Measurements from ENCODE around the gene DNA2.
"Not testable (repeated sequence)": the region's sequence is repeated elsewhere in the genome, so short reads cannot be mapped to it uniquely, and the experiment has no call there.

The DNA2 gene

GRCh38 chr10:68471586-68472408 lies at the start of gene DNA2:
Gene DNA2, minus strand, starts transcription at chr10:68471973. Its CDS starts 109 bp downstream, at chr10:68471864.
- peak; percentile 74 for DNase-seq (ENCODE audit: low spot score)

- DNase-seq (ENCODE audit: low spot score), result not testable (repeated sequence)
Observed at GRCh38 chr10:68518609-68519008, 46.8 kb upstream of the DNA2 start.

GRCh38 chr10:68517188-68517587 lies 45.4 kb upstream of the DNA2 start:
- no peak for DNase-seq (ENCODE audit: low spot score)

- no peak for DNase-seq (ENCODE audit: low spot score)
Observed at GRCh38 chr10:68516766-68517165, 45.0 kb upstream of the DNA2 start.

GRCh38 chr10:68516216-68516615 lies 44.4 kb upstream of the DNA2 start:
- not testable (repeated sequence) for DNase-seq (ENCODE audit: low spot score)

- DNase-seq (ENCODE audit: low spot score), result no peak
Observed at GRCh38 chr10:68508090-68508489, 36.3 kb upstream of the DNA2 start.

GRCh38 chr10:68506411-68506810 lies 34.6 kb upstream of the DNA2 start:
- DNase-seq (ENCODE audit: low spot score), result no peak

- no peak for DNase-seq (ENCODE audit: low spot score)
Observed at GRCh38 chr10:68502846-68503245, 31.1 kb upstream of the DNA2 start.

- DNase-seq (ENCODE audit: low spot score), result no peak
Observed at GRCh38 chr10:68501691-68502090, 29.9 kb upstream of the DNA2 start.

GRCh38 chr10:68499544-68499943 lies 27.8 kb upstream of the DNA2 start:
- DNase-seq (ENCODE audit: low spot score), result no peak

GRCh38 chr10:68496072-68496471 lies 24.3 kb upstream of the DNA2 start:
- DNase-seq (ENCODE audit: low spot score), result no peak

GRCh38 chr10:68492118-68492517 lies 20.3 kb upstream of the DNA2 start:
- DNase-seq (ENCODE audit: low spot score), result no peak

- no peak for DNase-seq (ENCODE audit: low spot score)
Observed at GRCh38 chr10:68489919-68490318, 18.1 kb upstream of the DNA2 start.

GRCh38 chr10:68474021-68474420 lies 2.2 kb upstream of the DNA2 start:
- no peak for DNase-seq (ENCODE audit: low spot score)

GRCh38 chr10:68471063-68471585 lies 649 bp downstream of the DNA2 start:
- peak; percentile 22 for DNase-seq (ENCODE audit: low spot score)

- no peak for DNase-seq (ENCODE audit: low spot score)
Observed at GRCh38 chr10:68470300-68470699, 1.5 kb downstream of the DNA2 start.

GRCh38 chr10:68469838-68470237 lies 1.9 kb downstream of the DNA2 start:
- DNase-seq (ENCODE audit: low spot score), result no peak

GRCh38 chr10:68464729-68465128 lies 7.0 kb downstream of the DNA2 start:
- DNase-seq (ENCODE audit: low spot score), result not testable (repeated sequence)

- no peak for DNase-seq (ENCODE audit: low spot score)
Observed at GRCh38 chr10:68463365-68464093, 8.2 kb downstream of the DNA2 start.

- DNase-seq (ENCODE audit: low spot score), result no peak
Observed at GRCh38 chr10:68462536-68462935, 9.2 kb downstream of the DNA2 start.

- no peak for DNase-seq (ENCODE audit: low spot score)
Observed at GRCh38 chr10:68461032-68461431, 10.7 kb downstream of the DNA2 start.

- DNase-seq (ENCODE audit: low spot score), result not testable (repeated sequence)
Observed at GRCh38 chr10:68449698-68450097, 22.1 kb downstream of the DNA2 start.

- no peak for DNase-seq (ENCODE audit: low spot score)
Observed at GRCh38 chr10:68446179-68446578, 25.6 kb downstream of the DNA2 start.
